H1 (cell line): ENCODE measurements around the gene NKAIN4. TPM values are rescaled to one million over a fixed set of nuclear protein-coding genes. Genes with fewer than 3 reads are reported as not detected.

Source experiments
- CHD2 ChIP-seq: IDR thresholded peaks from 2 replicates; pipeline ENCODE4 v1.6.1; 2012; ENCODE audit warnings: low read length, improper control_type of control experiment
- CHD7 ChIP-seq: fragments of 300-600 bp; sonication (generic); IDR thresholded peaks from 2 replicates; pipeline ENCODE4 v1.7.1; 2012; ENCODE audit warnings: low read length, moderate library complexity, mild to moderate bottlenecking, inconsistent platforms; ENCODE audit not compliant: insufficient replicate concordance
- CREB1 ChIP-seq: IDR thresholded peaks from 2 replicates; pipeline ENCODE4 v1.6.1; 2012; ENCODE audit warnings: inconsistent platforms
- JUN ChIP-seq: IDR thresholded peaks from 2 replicates; pipeline ENCODE4 v1.6.1; 2011; ENCODE audit warnings: low read depth, mild to moderate bottlenecking, improper control_type of control experiment, low read length
- MAX ChIP-seq: IDR thresholded peaks from 2 replicates; pipeline ENCODE4 v1.6.1; 2012; ENCODE audit warnings: inconsistent platforms
- PHF8 ChIP-seq: fragments of 200-600 bp; sonication (generic); conservative IDR thresholded peaks from 2 replicates; pipeline ENCODE4 v1.7.1; 2012; ENCODE audit warnings: low read depth, mild to moderate bottlenecking, inconsistent platforms, low read length, moderate library complexity
- POLR2A ChIP-seq, 2 experiments: IDR thresholded peaks; 1 replicate in 1 of 2; 2 replicates in 1 of 2; pipeline ENCODE4 v1.6.1; 2011; ENCODE audit warnings: low read depth in 2 of 2, low read length in 2 of 2, mild to moderate bottlenecking in 2 of 2; ENCODE audit errors: control extremely low read depth in 1 of 2
- SIN3A ChIP-seq, 2 experiments: IDR thresholded peaks in 1 of 2; conservative IDR thresholded peaks in 1 of 2; 2 replicates each; pipeline ENCODE4 v1.6.1; 2011 to 2012; ENCODE audit warnings: low read length in 2 of 2, improper control_type of control experiment in 1 of 2, low read depth in 1 of 2, mild to moderate bottlenecking in 1 of 2
- TAF1 ChIP-seq: IDR thresholded peaks from 2 replicates; pipeline ENCODE4 v1.6.1; 2011; ENCODE audit warnings: mild to moderate bottlenecking, low read depth, low read length
- polyA plus RNA-seq, 7 experiments: library from polyadenylated mRNA; depleted of rRNA in 3 of 7; stranded (reverse) in 5 of 7; unstranded in 2 of 7; fragments of >200 nt in 5 of 7; fragments of 200-250 nt in 2 of 7; gene quantifications; 1 replicate in 5 of 7; 2 replicates in 1 of 7; 4 replicates in 1 of 7; pipeline versions ENCODE4 v1.2.1 to v1.2.3, GENCODE V29; 2011 to 2013; ENCODE audit warnings: missing spikeins in 2 of 7, mixed read lengths in 2 of 7
- total RNA-seq: library from RNA; stranded (reverse); fragmentation: NEBNext Ultra II Directional; extraction: Animal tissue kit (Norgen Biotek cat#: 25700); gene quantifications from 2 replicates; pipeline ENCODE4 v1.2.1, GENCODE V29; 2021

The NKAIN4 gene
- total and polyA plus RNA-seq, 2 of the 8 experiments (the other 6 are each of a cell fraction or from before 2014, with no cell fraction given), result 6.9 to 17.0 TPM

GRCh38 chr20:63272105-63273058 is 18.1 kb upstream of the NKAIN4 start, which contains the start of gene ARFGAP1 (continued):
- TF ChIP-seq CHD7 (no peak), CHD2 (peak; percentile 76), POLR2A (IDR thresholded peaks at IDR 0.05; ENCODE audit: control extremely low read depth in 1 of 2, low read depth in 2 of 2, low read length in 2 of 2) (peak in 1 of 2 experiments; percentile 79; a peak in 2 of 3 replicates), MAX (peak; percentile 27; the same call in 1 of the 2 replicates), SIN3A (conservative IDR thresholded peaks at IDR 0.05 in 1 of 2, IDR thresholded peaks at IDR 0.05 in 1 of 2; ENCODE audit: low read depth in 1 of 2, low read length in 2 of 2) (peak; percentile 82 to 85; a peak in 3 of 4 replicates), CREB1 (peak; percentile 83), TAF1 (peak; percentile 67), JUN (no peak), PHF8 (peak; percentile 73)
